K562 (cell line): Measurements from ENCODE around the gene CALY. TPM values are rescaled to one million over a fixed set of nuclear protein-coding genes. Genes with fewer than 3 reads are reported as not detected.

ENCODE experiments used
- BCLAF1 ChIP-seq, 2 experiments: fragments of 450-650 bp in 1 of 2; IDR thresholded peaks; 2 replicates each; pipeline ENCODE4 v1.6.1; 2011 to 2017; ENCODE audit warnings: low read depth in 2 of 2, antibody characterized with exemption in 1 of 2, borderline replicate concordance in 1 of 2, low read length in 1 of 2, mild to moderate bottlenecking in 1 of 2, mixed read lengths in 1 of 2; ENCODE audit not compliant: control insufficient read depth in 1 of 2
- DIDO1 ChIP-seq: fragments of 450-650 bp; IDR thresholded peaks from 2 replicates; pipeline ENCODE4 v1.6.1; 2016; ENCODE audit warnings: low read depth, missing biosample characterization, missing genetic modification characterization
- FOXA3 ChIP-seq, 2 experiments: fragments of 450-650 bp in 1 of 2; sonication (generic) in 1 of 2; formaldehyde crosslinking; IDR thresholded peaks in 1 of 2; conservative IDR thresholded peaks in 1 of 2; 2 replicates each; pipeline versions ENCODE4 v1.4.0 to v1.8.0; 2020 to 2022; ENCODE audit warnings: mild to moderate bottlenecking in 2 of 2, missing genetic modification reagents in 1 of 2
- GTF2B ChIP-seq: IDR thresholded peaks from 2 replicates; pipeline ENCODE4 v1.6.1; 2011; ENCODE audit not compliant: insufficient read length; ENCODE audit errors: extremely low read depth
- HMGXB4 ChIP-seq: sonication (generic); formaldehyde crosslinking; IDR thresholded peaks from 2 replicates; pipeline ENCODE4 v1.8.1; 2023; ENCODE audit warnings: mild to moderate bottlenecking, missing genetic modification reagents
- HNRNPLL ChIP-seq: fragments of 200-400 bp; formaldehyde crosslinking; IDR thresholded peaks from 2 replicates; pipeline ENCODE4 v1.6.1; 2017; ENCODE audit warnings: low read length, low read depth, mild to moderate bottlenecking; ENCODE audit not compliant: poor library complexity, severe bottlenecking
- JUN ChIP-seq, 2 experiments: sonication (generic) in 1 of 2; formaldehyde crosslinking in 1 of 2; IDR thresholded peaks; 2 replicates each; pipeline versions ENCODE4 v1.6.1 to v1.8.0; 2012 to 2022; ENCODE audit warnings: borderline replicate concordance in 2 of 2, mild to moderate bottlenecking in 2 of 2, improper control_type of control experiment in 1 of 2, low read depth in 1 of 2, low read length in 1 of 2, missing genetic modification reagents in 1 of 2
- MYC ChIP-seq, 2 experiments: fragments of 250-450 bp in 1 of 2; sonication (Bioruptor Pico) in 1 of 2; IDR thresholded peaks; 2 replicates each; pipeline versions ENCODE4 v1.5.1 to v1.6.1; 2012 to 2021; ENCODE audit warnings: low read depth in 2 of 2, borderline replicate concordance in 1 of 2, improper control_type of control experiment in 1 of 2, low read length in 1 of 2, mild to moderate bottlenecking in 1 of 2, moderate library complexity in 1 of 2
- NCOA1 ChIP-seq: fragments of 450-650 bp; IDR thresholded peaks from 2 replicates; pipeline ENCODE4 v1.6.1; 2016; ENCODE audit warnings: low read depth
- PHF20 ChIP-seq: fragments of 450-650 bp; IDR thresholded peaks from 2 replicates; pipeline ENCODE4 v1.6.1; 2018; ENCODE audit not compliant: partially characterized antibody
- POLR3G ChIP-seq: IDR thresholded peaks from 2 replicates; pipeline ENCODE4 v1.6.1; 2011; ENCODE audit not compliant: insufficient read length, insufficient replicate concordance; ENCODE audit errors: extremely low read depth
- POU5F1 ChIP-seq: fragments of 150-350 bp; IDR thresholded peaks from 2 replicates; pipeline ENCODE4 v1.6.1; 2014; ENCODE audit warnings: borderline replicate concordance, low read length, low read depth, mild to moderate bottlenecking; ENCODE audit not compliant: partially characterized antibody
- RB1 ChIP-seq: fragments of 450-650 bp; IDR thresholded peaks from 2 replicates; pipeline ENCODE4 v1.6.1; 2017; ENCODE audit warnings: low read depth, mild to moderate bottlenecking
- SIN3A ChIP-seq, 2 experiments: fragments of 150-350 bp in 1 of 2; IDR thresholded peaks; 2 replicates each; pipeline ENCODE4 v1.6.1; 2011 to 2016; ENCODE audit warnings: borderline replicate concordance in 2 of 2, low read depth in 2 of 2, low read length in 2 of 2, mild to moderate bottlenecking in 2 of 2, moderate library complexity in 2 of 2; ENCODE audit not compliant: control insufficient read depth in 1 of 2
- TCFL5 ChIP-seq: fragments of 250-450 bp; sonication (Bioruptor Pico); conservative IDR thresholded peaks from 2 replicates; pipeline ENCODE4 v1.6.1; 2021; ENCODE audit warnings: mild to moderate bottlenecking, moderate library complexity, matching md5 sums
- ZBTB7A ChIP-seq: IDR thresholded peaks from 2 replicates; pipeline ENCODE4 v1.6.1; 2011; ENCODE audit warnings: low read depth, mild to moderate bottlenecking, low read length, moderate library complexity, borderline replicate concordance; ENCODE audit not compliant: control insufficient read depth
- polyA plus RNA-seq, 8 experiments: library from polyadenylated mRNA; depleted of rRNA in 4 of 8; stranded (reverse) in 5 of 8; unstranded in 3 of 8; fragments of >200 nt; fragmentation: Nextera tagmentation in 2 of 8; fragmentation: Illumina TruSeq in 1 of 8; extraction: Ambion mirVana in 2 of 8; extraction: Trizol in 1 of 8; gene quantifications; 2 replicates each; pipeline versions ENCODE4 v1.2.1 to v1.2.3, GENCODE V29; 2011 to 2014; ENCODE audit warnings: inconsistent platforms in 1 of 8, missing spikeins in 1 of 8
- total RNA-seq, 7 experiments: library from RNA; depleted of rRNA in 6 of 7; stranded (reverse); fragments of >200 nt in 6 of 7; fragmentation: Illumina TruSeq in 2 of 7; extraction: Trizol in 2 of 7; gene quantifications; 2 replicates each; pipeline versions ENCODE4 v1.2.1 to v1.2.3, GENCODE V29; 2011 to 2021; ENCODE audit warnings: low replicate concordance in 1 of 7

CALY gene
- total and polyA plus RNA-seq, 9 of the 15 experiments (the other 6 are each of a cell fraction or from before 2014, with no cell fraction given) = not detected

- TF ChIP-seq BCLAF1 (IDR thresholded peaks at IDR 0.05; ENCODE audit: borderline replicate concordance in 1 of 2, control insufficient read depth in 1 of 2, low read depth in 2 of 2, low read length in 1 of 2) (no peak), PHF20 (no peak), ZBTB7A (peak; percentile 36; the same call in 1 of the 2 replicates), GTF2B (no peak), HNRNPLL (peak; percentile 18), POU5F1 (no peak), DIDO1 (tag) (no peak), SIN3A (IDR thresholded peaks at IDR 0.05; ENCODE audit: borderline replicate concordance in 2 of 2, control insufficient read depth in 1 of 2, low read depth in 2 of 2, low read length in 2 of 2) (no peak), TCFL5 (CRISPR knock-in tag) (no peak), POLR3G (no peak), RB1 (peak; percentile 75), NCOA1 (no peak), MYC (IDR thresholded peaks at IDR 0.05; ENCODE audit: low read depth, low read length) (0 out of 2 replicates have a peak, but pooled peaks have one; percentile 13), MYC (CRISPR knock-in tag; IDR thresholded peaks at IDR 0.05; ENCODE audit: borderline replicate concordance, low read depth) (no peak), FOXA3 (CRISPR knock-in tag; conservative IDR thresholded peaks at IDR 0.05 in 1 of 2, IDR thresholded peaks at IDR 0.05 in 1 of 2) (no peak), HMGXB4 (CRISPR knock-in tag) (no peak), JUN (IDR thresholded peaks at IDR 0.05; ENCODE audit: borderline replicate concordance, low read depth, low read length) (no peak), JUN (CRISPR knock-in tag; IDR thresholded peaks at IDR 0.05; ENCODE audit: borderline replicate concordance) (no peak)
Observed at GRCh38 chr10:133329491-133330202, 7.0 kb downstream of the CALY start (continued).
